ENCODE measurements around the gene FHL3. TPM values are rescaled to one million over a fixed set of nuclear protein-coding genes. Genes with fewer than 3 reads are reported as not detected.
A peak's percentile ranks its signal among the peaks of the same experiment; 100 is the strongest.
"Not testable (repeated sequence)": the region's sequence is repeated elsewhere in the genome, so short reads cannot be mapped to it uniquely, and the experiment has no call there.

FHL3 gene
- total RNA-seq, 1 experiment from 2014 or later, result 20.6 TPM

DNA sequence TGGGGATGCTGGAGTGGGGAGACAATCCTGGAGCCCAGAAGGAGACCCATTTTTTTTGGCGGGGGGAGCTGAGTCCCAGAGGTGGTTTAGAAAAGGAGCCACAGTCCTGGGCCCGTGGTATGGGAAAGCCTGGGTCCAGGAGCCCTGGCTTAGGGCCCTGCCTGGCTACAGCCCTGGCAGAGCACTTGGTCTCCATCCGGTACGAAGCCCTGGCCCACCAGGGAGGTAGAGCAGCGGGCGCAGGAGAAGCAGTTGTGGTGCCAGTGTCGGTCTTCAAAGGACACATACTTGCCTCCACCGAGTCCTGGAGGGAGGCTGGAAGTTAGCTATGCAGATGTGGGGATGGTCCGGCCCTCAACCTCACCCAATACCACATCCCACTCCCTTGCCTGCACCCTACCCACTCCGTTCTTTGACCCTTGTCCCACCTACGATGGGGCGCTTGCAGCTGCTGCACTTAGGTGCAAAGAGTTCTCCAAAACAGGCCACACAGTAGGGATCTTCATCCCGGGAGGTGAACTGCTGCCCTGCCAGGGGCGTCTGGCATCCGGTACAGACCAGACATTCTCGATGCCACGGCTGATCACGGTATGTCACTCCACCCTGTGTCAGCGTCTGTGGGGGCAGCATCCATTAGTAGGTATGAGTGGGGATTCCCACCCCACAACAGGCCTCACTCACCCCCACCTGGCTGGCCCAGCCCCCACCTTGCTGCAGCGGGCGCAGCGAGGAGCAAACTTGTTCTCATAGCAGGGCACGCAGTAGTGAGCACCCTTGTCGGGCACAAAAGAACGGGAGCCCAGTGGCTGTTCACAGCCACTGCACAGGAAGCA lies 7.8 kb downstream of the FHL3 start:
- no peaks in the 10 kb centered on the region for H3K9me3 ChIP-seq (replicated peaks)
- H3K27ac ChIP-seq, result no peak overlapping the region
- peaks cover 22% of the 10 kb centered on the region for H3K36me3 ChIP-seq
- H3K4me3 ChIP-seq, result no peak overlapping the region
- no peaks in the 10 kb centered on the region for H3K27me3 ChIP-seq
- DNase-seq, result no peak
- H3K4me1 ChIP-seq, result peaks cover 34% of the 10 kb centered on the region

DNA sequence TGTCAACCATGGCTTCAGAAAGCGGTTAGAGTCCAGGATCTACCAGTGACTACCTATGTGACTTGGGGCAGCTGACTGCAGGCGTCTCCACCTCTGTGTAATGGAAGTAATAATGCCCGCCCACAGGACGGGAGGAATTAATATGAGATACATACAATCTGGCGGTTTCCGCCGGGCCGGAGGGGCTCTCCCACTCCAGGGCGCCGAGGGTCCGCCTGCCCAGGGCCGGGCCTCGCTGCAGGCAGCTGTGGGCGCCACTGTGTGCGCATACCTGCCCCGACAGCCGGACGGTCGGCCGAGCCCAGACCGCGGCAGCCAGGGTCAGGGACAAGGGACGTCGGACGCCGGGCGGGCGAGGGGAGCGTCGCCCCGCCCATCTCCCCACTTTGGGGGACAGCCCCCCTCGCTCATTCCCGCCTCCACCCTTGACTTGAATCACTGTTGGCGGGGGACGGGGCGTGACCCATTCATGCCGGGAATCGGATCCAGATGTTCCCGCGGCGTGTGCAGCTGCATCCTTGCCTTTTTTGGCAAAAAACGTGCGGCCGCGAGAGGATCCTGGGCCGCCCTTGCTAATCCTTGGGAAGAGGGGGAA lies 9.5 kb downstream of the FHL3 start:
- Histone ChIP-seq H3K4me1 (peaks cover 23% of the 10 kb centered on the region), H3K4me3 (no peak overlapping the region), H3K27me3 (no peaks in the 10 kb centered on the region), H3K36me3 (peaks cover 22% of the 10 kb centered on the region), H3K27ac (no peak overlapping the region), H3K9me3 (replicated peaks) (no peaks in the 10 kb centered on the region)
- no peak for DNase-seq

DNA sequence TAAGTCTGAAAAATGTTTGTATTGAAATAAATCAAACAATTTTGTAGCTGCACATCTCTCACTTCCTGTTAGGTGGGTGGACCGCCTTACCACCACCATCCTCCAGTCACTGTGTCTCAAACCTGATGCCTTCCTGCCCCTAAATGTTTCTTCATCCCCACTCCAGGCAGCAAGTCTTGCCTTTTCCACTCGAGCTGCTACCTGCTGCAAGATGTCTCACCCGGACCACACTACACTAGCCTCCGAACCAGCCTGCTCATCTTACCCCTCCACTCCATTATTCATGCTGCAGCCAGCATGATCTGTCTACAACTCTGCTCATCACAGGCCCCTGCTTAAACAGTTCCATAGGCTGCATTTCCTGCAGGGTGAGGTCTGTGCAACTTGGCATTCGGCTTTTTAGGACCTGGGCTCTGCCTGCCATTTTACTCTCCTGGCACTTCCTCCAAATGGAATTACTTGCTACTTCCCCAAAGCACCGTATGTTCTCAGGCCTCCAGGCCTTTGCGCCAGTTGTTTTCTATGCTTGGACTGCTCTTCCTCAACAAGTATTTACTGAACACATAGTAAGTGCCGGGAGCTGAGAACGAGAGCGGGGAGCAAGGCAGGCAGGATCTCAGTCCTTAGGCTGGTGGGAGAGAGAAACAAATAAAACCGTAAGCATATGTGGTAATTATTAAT lies 10.3 kb downstream of the FHL3 start:
- Histone ChIP-seq H3K27me3 (no peaks in the 10 kb centered on the region), H3K27ac (no peak overlapping the region), H3K36me3 (peaks cover 22% of the 10 kb centered on the region), H3K4me1 (peaks cover 17% of the 10 kb centered on the region), H3K4me3 (no peak overlapping the region), H3K9me3 (replicated peaks) (no peaks in the 10 kb centered on the region)
- no peak for DNase-seq

DNA sequence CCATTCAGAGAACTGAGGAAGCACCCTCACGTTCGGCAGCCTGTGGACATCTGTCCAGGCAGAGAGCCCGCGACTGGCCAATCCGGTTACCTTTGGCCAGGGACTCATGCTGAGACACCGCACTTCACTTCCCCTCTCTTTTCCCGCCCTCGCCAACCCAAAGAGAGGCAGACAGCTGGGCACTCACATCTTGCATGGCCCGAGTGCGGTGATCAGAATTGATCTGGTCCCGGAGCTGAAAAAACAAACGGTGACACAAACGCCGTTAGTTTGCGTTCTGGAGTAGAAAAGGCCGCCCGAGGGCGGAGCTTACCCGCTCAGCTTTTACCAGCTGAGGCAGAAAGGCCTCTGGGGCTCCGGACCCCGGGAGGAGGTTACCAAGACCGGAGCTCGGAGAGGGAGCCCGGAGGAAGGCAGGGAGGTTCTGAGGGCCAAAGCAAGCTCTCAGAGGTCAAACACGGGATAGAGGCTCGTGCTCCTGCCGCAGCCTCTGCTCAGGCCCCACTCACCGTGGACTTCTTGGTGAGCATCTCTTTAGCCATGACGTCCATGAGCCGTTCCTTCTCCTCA lies 15.9 kb downstream of the FHL3 start:
- H3K36me3 ChIP-seq, result peaks cover 39% of the 10 kb centered on the region
- peak overlapping the region; percentile 79 for H3K4me3 ChIP-seq
- H3K9me3 ChIP-seq (replicated peaks), result no peaks in the 10 kb centered on the region
- H3K4me1 ChIP-seq, result no peaks in the 10 kb centered on the region
- H3K27me3 ChIP-seq, result no peaks in the 10 kb centered on the region
- peak overlapping the region; percentile 71 for H3K27ac ChIP-seq
- DNase-seq, result peak; percentile 58 to 67

DNA sequence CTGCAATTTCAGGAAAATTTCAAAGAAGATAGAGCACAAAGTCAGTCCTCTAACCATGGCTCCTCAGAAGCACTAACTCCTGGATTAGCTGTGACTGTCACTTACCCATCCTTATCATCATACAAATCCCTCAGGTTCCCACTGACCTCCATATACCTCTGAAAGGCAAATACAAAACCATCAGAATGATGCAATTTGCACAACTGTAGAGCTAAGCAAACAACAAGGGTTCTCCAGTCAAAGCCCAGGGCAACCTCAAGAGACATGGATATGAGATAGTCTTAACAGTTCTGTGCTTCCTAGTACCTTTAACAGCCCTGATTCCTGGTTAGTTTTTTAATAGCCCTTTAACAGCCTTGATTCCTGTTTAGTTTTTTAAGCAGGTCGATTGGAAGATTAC lies 17.6 kb downstream of the FHL3 start:
- peaks cover 56% of the 10 kb centered on the region for H3K36me3 ChIP-seq
- no peak overlapping the region for H3K4me3 ChIP-seq
- no peaks in the 10 kb centered on the region for H3K4me1 ChIP-seq
- H3K9me3 ChIP-seq (replicated peaks), result no peaks in the 10 kb centered on the region; the same call in 1 of the 2 replicates
- H3K27ac ChIP-seq, result no peak overlapping the region
- DNase-seq, result no peak
- no peaks in the 10 kb centered on the region for H3K27me3 ChIP-seq

DNA sequence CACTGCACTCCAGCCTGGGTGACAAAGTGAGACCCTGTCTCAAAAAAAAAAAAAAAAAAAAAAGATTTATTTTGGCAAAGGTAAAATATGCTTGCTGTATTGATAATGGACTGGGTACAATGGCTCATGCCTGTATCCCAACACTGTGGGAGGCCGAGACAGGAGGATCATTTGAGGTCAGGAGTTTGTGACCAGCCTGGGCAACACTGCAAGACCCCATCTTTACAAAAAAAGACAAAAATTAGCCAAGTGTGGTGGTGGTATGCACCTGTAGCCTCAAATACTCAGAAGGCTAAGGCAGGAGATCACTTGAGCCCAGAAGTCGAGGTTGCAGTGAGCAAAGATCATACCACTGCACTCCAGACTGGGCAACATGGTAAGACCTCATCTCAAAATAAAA lies 21.8 kb downstream of the FHL3 start:
- Histone ChIP-seq H3K36me3 (peaks cover 93% of the 10 kb centered on the region), H3K4me3 (no peak overlapping the region)

DNA sequence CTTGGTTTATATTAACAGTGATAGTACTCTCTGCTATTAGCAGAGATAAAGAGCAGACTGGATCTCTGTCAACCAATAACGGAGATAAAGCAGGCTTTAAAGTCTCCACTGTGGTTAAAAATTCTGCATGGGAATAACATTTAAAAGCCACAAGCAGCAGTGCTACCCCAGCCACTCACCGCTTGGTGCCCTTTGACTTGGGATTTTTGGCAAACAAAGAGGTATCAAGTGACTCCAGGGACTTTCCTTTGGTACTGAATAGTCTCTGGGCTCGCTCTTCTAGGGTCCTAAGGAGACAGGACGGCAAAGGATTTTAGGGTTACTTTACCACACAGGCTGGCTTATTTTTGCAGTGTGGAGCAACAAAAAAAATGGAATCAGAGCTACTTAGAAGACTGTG lies 26.8 kb downstream of the FHL3 start:
- Histone ChIP-seq H3K27ac (no peak overlapping the region), H3K4me1 (no peaks in the 10 kb centered on the region), H3K27me3 (no peaks in the 10 kb centered on the region), H3K9me3 (replicated peaks) (0 out of 2 replicates have a peak, but pooled peaks cover under 1% of the 10 kb centered on the region), H3K4me3 (no peak overlapping the region), H3K36me3 (peaks cover 93% of the 10 kb centered on the region)
- no peak for DNase-seq

More for the DNA sequence above, 21.8 kb downstream of the FHL3 start:
- DNase-seq, result no peak
- Histone ChIP-seq H3K27ac (no peak overlapping the region), H3K4me1 (no peaks in the 10 kb centered on the region), H3K9me3 (replicated peaks) (no peaks in the 10 kb centered on the region; the same call in 1 of the 2 replicates), H3K27me3 (no peaks in the 10 kb centered on the region)

DNA sequence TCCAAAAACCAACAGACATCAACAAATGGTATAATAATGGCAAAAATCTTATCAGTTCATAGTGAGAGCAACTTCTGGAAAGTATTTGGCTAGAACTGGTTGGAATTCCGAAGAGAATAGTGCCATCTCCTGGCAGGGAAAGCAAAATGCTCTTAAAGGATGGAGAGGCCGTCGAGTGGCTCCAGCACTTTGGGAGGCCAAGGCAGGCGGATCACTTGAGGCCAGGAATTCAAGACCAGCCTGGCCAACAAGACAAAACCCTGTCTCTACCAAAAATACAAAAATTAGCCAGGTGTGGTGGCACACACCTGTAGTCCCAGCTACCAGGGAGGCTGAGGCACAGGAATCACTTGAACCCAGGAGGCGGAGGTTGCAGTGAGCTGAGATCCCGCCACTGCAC lies 30.2 kb downstream of the FHL3 start:
- H3K36me3 ChIP-seq, result peaks cover 95% of the 10 kb centered on the region
- not testable (repeated sequence) for H3K27me3 ChIP-seq; H3K27ac ChIP-seq; H3K4me1 ChIP-seq; H3K4me3 ChIP-seq; H3K9me3 ChIP-seq (replicated peaks)
- peak; percentile 38 to 67 for DNase-seq

DNA sequence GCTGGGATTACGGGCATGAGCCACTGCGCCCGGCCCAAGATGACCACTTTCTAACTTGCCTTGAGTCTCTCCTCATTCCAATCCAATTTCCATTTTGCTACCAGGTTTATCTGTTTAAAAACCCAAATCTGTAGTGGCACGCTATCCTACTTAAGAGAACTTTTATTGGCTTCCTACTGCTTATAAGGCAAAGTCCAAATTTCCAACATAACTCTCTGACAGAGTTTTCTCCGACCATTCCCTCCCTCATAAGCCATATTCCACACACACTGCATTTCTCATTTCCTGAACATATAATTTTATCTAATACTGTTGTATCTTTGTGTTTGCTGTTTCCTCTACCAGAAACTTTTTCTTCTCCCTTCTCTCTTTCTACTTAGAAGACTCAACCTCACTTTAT lies 30.7 kb downstream of the FHL3 start:
- no peak for DNase-seq
- Histone ChIP-seq H3K4me1 (no peaks in the 10 kb centered on the region), H3K4me3 (no peak overlapping the region), H3K27me3 (no peaks in the 10 kb centered on the region), H3K36me3 (peaks cover 95% of the 10 kb centered on the region), H3K9me3 (replicated peaks) (0 out of 2 replicates have a peak, but pooled peaks cover 4% of the 10 kb centered on the region), H3K27ac (no peak overlapping the region)

DNA sequence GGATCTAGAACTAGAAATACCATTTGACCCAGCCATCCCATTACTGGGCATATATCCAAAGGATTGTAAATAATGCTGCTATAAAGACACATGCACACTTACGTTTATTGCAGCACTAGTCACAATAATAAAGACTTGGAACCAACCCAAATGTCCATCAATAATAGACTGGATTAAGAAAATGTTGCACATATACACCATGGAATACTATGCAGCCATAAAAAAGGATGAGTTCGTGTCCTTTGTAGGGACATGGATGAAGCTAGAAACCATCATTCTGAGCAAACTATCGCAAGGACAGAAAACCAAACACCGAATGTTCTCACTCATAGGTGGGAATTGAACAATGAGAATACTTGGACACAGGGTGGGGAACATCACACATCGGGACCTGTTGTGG lies 31.6 kb downstream of the FHL3 start:
- H3K36me3 ChIP-seq, result peaks cover 95% of the 10 kb centered on the region
- H3K4me3 ChIP-seq; DNase-seq; H3K9me3 ChIP-seq (replicated peaks); H3K27ac ChIP-seq; H3K4me1 ChIP-seq; H3K27me3 ChIP-seq: not testable (repeated sequence)

DNA sequence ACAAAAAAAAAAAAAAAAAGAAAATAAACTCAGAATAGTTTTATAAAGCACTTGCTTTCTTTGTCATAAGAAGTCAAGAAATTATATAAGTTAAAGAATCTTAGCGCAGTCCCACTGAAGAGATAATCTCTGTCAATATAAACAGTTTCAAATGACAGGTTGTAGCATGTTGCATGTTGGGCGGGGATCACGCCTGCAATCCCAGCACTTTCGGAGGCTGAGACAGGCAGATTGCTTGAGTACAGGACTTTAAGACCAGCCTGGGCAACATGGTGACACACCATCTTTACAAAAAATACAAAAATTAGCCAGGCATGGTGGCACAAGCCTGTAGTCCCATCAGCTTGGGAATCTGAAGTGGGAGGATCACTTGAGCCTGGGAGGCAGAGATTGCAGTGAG lies 40.0 kb downstream of the FHL3 start:
- H3K4me1 ChIP-seq, result no peaks in the 10 kb centered on the region
- H3K9me3 ChIP-seq (replicated peaks), result no peaks in the 10 kb centered on the region
- no peak overlapping the region for H3K27ac ChIP-seq
- no peaks in the 10 kb centered on the region for H3K27me3 ChIP-seq
- peaks cover 75% of the 10 kb centered on the region for H3K36me3 ChIP-seq
- no peak overlapping the region for H3K4me3 ChIP-seq
- no peak for DNase-seq

DNA sequence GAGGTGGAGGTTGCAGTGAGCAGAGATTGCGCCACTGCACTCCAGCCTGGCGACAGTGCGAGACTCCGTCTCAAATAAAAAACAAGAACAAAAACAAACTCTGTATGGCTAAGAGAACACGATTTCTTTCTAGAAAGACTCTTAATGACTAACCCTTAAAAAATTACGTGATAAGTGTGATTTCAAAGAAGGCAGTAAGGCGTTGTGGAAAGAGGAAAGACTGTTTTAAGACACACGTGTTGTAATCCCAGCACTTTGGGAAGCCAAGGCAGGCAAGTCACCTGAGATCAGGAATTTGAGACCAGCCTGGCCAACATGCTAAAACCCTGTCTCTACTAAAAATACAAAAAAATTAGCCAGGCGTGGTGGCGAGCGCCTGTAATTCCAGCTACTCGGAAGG lies 41.2 kb downstream of the FHL3 start:
- H3K9me3 ChIP-seq (replicated peaks); H3K4me3 ChIP-seq; DNase-seq; H3K27me3 ChIP-seq; H3K27ac ChIP-seq; H3K4me1 ChIP-seq: not testable (repeated sequence)
- H3K36me3 ChIP-seq, result peaks cover 73% of the 10 kb centered on the region

DNA sequence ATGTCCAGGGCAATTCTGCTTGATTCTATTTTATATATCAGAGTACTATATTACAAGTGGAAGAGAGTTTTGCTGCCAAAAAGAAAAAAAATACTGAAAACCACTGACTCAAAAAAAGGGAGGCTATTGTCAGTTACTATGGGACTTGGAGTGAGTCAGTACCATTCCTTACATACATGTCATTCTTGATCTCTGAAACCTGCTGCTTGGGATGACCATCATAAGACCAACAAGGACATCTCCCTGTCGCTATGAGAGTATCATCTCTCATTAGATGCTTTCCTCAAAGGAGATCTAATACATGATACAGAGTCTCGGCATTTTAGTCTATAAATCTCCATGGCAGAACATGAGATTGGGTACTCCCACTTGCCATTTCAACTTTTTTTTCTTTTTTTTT lies 46.6 kb downstream of the FHL3 start:
- H3K27ac ChIP-seq, result peak overlapping the region; percentile 38
- no peak for DNase-seq

DNA sequence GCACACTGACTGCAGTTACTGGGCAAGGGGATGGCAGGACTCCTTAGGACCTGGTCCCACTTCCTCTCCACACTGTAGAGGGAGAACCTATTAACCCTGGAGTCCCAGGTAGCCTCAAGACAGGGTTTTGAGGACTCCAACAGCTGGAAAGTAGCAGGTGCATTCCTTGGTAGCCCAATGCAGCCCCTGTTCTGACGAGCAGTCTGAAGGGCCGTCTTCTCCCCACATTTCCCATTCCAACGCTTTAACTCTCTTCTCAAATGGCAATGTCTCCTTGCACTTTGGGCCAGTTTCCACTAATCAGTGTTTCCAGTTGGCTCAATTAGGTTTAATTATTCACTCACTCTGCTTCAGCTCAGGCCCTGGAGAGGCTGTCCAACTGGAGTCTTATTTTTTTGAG lies 49.6 kb downstream of the FHL3 start:
- Histone ChIP-seq H3K4me1 (0 out of 2 replicates have a peak, but pooled peaks cover 3% of the 10 kb centered on the region), H3K36me3 (peaks cover 21% of the 10 kb centered on the region), H3K27me3 (no peaks in the 10 kb centered on the region), H3K27ac (no peak overlapping the region), H3K4me3 (no peak overlapping the region), H3K9me3 (replicated peaks) (no peaks in the 10 kb centered on the region)
- DNase-seq, result no peak

More for the DNA sequence above, 46.6 kb downstream of the FHL3 start:
- Histone ChIP-seq H3K36me3 (peaks cover 39% of the 10 kb centered on the region), H3K4me1 (0 out of 2 replicates have a peak, but pooled peaks cover 3% of the 10 kb centered on the region), H3K27me3 (no peaks in the 10 kb centered on the region), H3K9me3 (replicated peaks) (no peaks in the 10 kb centered on the region), H3K4me3 (no peak overlapping the region)
